NCI-H2107 (cell line): Measurements from ENCODE around the gene HABP2.

Experiments used
- DNase-seq: peaks from one replicate; lab custom pipeline; 2025; lab: John Stamatoyannopoulos, UW

HABP2 gene

DNA sequence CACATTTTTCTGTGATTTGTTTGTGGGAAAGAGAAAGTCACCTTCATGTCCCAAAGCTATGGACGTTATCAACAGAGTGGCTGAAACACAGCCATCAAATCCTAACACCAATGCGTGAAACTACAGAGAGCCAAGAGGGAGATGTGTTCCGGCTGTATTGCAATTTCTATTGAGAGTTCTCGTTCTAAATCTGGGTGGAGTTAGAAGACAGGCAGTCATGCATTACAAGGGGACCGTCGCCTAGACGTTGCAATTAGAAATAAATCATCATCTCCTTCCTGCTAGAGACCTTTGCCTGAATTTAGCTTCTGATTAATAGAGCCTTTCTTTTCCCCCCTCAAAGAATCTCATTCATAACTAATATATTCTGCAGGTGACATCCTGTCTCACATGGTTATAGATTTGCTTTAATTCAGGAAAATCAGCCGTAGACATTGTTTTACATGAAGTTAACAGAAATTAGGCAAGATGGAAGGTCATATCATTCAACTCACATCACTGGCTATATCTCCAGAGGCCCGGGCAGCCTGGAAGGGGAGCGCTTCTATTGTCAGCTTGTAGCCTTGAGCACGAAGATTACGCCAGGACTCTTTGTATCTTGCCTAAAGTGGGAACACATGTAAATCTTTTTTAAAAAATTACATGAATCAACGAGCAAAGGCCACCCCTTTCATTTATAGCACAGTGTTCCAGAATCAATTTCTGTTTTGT is 52.6 kb downstream of the HABP2 start:
- no peak for DNase-seq

DNA sequence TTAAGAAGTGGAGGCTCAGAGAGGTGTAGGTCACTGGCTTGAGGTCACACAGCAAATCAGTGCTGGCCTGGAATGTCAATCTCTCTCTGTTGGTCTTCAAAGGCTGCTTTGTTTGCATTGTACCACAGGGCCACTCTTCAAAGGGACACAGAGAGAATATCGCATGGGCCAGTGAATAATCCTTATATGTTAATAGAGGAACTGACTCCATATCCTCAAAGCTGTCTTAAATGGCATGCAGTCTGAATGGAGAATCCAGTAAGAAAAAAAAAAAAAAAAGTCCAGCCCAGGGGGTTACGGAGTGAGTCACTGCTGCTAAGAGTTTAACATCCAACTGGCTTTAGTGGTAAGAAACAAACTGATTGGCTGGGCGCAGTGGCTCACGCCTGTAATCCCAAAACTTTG is 56.9 kb downstream of the HABP2 start:
- no peak for DNase-seq

DNA sequence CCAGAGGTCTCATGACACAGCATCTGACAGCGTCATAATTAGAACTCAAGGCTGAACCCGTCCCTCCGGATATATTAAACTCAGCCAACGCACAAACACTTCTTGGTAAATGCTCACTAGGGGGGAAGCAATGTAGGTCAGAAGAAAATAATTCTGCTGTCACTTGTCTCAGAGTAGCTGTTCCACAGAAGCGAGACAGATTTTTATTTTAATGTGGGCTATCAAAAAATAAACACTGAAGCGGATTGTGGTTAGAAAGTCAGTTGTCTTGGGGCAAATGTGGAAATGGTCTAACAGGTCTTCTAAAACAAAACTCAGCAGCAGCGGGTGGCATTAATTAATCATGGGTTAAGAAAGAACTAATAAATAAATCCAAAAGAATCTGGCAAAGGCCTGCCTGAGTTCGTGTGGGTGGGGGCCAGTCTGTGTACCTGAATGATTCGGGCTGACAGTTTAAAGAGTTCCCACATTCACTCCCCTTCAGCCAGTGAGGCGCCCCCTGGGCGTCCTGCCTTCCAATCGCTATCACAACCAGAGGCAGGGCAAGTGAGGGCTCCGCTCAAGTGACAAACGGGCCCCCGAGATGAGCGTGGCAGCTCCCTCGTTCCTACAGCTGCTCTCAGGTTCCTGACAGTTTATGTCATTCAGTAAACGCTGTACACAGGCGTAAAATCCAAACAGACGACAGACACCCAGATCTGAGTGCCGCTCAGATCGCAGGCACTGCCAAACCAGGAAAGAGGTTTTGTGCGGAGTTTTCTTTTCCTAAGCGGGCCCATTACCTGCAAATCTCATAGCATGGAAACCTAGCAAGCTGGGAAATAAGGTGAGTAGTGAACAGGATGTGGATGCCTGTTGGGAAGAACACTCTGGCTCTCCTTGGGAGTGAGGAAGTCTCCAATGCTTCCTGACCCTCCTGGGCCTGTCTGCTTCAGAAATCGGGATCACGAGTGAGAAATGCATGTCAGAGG is 58.1 kb downstream of the HABP2 start:
- DNase-seq: no peak

DNA sequence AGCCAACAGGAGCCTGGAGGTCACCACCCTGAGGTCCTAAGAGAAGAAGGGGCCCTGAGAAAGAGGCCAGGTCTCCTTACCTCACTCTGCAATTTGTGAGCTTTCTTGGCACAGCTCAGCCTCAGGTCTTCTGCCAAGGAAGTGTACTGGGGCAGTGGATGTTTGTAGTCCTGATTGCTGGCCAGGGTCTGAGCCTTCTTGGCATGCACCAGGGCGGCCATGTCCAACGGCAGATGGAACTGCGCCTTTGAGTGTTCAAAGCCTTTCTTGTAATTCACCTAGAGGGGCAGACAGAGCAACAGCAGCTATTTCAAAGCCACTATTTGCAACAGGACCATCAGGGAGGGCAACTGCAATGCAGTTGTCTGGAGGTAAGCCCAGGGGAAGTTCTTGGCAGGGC is 59.3 kb downstream of the HABP2 start:
- no peak for DNase-seq

DNA sequence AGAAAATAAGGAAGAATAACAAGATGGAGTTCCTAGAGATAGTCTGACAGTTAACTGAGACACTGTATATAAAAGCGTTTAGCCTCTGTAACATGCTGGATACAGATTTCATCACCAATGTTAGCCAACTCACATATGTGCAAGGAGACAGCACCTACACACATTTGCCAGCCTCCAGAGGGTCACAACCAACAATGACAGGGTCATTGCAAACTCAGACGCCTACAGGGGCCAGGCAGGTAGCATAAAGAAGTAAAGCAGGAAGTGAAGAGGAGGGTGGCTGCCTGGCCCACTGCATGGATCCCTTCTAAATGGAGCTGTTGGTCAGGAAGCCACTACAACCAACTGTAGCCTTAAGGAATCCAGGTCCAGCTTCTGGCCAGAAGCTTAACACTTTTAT is 60.6 kb downstream of the HABP2 start:
- no peak for DNase-seq

DNA sequence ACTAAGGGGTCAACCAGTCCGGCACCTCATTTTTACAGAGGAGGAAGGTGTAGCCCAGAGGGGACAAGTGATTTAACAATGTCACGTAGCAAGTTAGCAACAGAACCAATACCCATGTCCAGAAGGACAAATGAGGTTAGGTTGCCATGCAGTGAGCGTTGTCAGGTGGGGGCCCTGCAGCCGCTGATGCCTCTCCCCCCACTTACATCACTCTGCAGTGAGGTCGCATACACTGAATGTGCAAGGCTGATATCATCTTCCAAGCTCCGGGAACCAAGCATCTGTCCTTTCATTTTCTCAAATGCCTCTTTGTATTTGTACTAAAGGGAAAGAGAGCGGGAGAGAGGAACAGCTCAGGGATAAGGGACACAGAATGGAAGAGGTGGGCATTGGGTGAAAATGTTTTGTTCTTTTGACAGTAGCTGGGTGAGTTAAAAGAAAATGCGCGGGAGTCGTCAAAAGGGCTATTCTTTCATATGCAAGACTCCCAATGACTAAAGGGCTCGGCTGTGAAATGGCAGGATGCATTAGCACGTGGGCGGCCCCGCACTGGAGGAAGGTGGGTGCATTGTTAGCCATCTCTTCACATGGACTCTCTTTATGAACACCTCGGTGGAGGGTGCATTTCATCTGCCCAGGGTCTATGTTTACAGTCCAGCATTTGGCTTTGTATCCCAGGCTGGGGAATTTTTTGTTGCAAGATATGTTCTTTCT is 61.3 kb downstream of the HABP2 start:
- DNase-seq: no peak

DNA sequence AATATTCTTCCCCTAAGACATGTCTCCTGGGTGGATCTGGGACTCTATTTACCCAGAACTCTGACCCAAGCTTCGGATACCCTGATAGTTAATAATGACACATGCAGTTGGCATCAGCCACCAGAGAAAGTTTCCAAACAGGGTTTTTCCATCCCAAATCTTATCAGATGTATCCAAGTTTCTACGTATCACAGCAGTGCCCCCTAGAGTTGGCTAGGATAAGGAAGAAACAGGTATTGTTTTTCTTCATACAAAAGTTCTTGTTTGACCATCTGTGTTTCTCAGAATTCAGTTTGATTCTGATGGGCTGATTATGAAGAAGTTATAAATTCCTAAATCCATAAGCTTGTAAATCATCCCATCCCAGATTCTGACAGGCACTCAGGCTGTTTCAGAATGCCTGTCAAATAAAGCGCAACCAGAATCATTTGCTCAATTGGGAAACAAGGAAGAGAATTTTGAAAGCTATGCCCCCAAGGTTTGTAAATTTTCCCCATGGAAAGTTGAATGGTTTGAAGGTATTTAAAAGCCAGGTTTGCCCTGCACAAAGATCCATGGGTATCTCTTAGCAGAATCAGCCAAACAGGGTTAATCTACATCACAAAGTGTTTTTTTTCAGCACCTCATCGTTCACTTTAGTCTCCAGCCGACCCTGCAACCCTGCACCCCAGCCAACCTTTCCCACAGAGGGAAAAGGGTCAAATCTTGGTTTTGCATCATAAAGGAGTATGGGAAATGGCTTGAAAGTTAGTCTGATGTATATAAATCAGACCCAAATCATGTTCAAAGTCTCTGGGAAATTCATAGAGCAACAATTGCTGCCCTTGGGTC is 63.6 kb downstream of the HABP2 start:
- DNase-seq: no peak

DNA sequence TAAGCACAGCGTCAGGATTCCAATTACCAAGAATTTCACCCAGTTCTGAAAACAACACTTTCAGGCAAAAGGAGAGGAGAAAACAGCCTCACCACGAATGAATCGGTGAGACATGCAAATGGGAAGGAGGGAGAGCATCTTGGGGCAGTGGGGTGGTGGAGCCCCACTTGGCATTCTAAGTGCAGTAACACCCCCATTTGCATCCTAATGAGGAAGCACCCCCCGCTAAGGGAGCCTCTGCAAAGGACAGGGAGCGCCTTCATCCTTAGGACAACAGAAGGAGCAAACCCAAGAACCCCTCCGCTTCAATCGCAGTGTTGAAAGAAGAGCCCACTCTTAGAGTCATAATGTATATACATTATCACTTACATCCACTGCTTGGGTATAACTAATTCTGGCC is 64.2 kb downstream of the HABP2 start:
- no peak for DNase-seq

DNA sequence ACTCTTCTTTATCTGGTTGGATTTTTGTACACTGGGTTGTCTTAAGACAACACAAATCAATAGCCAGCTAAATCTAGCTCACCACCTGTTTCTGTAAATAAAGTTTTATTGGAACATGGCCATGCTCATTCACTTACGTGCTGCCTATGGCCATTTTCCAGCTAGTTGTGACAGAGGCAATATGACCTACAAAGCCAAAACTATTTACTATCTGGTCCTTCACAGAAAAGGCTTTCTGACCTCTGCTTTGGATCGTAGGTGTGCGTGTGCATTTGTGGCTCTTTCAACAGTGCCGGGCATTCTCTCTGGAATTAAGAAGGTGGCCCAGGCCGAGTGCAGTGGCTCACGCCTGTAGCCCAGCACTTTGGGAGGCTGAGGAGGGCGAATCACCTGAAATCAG is 65.5 kb downstream of the HABP2 start:
- no peak for DNase-seq

DNA sequence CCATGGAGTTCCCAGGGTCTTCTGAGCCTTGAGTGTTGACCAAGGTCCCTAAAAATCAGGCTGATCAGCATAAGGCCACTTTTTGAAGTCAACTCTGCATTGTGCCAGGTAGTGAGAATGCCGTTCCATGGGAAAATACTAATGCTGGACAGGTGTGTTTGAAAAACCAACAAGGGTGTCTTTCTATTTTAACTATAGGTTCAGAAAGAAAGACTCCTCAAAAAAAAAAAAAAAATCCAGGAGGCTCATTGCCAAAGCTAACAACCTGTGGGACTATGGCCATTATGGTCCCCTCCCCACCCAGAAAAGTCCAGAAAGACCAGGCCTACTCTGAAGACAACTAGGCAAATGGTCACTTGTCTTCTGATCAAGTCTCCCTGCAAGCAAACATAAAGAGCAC is 66.5 kb downstream of the HABP2 start:
- DNase-seq: no peak

DNA sequence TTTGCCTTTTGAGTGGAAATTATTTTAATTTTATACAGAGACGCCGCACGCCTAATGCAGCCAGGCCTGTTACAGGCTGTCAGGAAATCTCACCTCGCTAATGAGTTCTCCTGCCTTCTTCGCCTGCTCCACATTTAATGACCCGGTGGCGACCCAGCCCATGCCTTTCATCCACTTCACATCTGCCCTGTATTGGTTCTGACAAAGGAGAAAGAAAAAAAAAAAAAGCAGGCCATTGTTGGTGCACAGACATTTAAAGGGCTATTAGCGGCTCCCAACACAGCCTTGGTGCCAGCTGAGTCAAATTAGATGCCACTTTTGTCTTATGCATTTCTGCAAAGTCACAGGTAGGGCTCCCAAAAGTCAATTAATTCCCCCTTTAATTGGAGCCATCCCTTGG is 67.7 kb downstream of the HABP2 start:
- DNase-seq: peak; percentile 4

DNA sequence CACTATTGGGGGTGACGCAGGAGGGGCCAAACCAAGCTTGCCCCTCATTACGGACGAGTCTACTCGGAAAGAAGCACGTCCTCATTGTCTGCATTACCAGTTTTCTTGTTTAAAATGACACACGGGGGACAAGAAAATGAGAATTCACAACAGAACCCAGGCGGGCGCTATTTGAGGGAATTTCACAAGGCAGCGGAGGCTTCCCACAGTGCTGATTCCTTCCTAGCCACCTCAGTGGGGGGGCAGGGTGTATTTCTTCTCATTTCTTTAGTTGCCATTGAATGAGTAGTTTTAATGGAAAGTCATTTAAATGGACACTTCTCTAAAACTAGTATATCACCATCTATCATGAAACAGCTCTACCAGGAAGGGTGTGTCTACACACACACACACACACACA is 68.1 kb downstream of the HABP2 start:
- DNase-seq: no peak

DNA sequence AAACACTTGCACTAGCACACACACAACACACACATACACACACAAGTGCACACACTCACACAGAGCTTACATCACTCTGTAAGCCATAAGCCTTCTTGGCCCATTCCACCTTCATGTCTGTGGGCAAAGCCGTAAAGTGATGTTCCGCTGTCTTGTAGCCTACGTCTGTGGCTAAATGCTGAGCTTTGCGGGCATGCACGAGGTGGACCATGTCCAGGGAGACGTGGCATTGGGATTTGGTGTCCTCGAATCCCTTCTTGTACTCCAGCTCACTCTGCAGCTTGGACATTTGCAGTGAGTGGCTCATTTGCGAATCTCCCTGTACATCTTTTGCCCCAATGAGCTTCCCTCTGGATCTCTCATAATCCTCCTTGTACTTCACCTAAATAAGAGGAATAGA is 68.9 kb downstream of the HABP2 start:
- no peak for DNase-seq

DNA sequence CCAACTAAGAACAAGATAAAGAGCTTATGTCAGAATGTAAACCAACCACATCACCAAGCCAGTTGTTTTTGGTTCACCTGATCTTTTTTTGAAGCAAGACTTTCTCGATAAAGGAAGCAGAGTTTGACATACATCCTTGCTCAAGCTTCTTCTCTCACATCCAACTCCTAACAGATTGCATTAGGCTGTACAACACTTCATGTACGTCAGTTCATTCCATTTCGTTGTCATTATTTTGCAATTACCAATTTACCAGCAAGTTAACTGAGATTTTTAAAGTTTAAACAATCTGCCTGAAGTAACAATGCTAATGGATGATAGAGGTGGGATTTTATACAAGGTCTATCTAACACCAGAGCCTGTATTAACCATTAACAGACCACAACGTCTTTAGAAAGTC is 70.0 kb downstream of the HABP2 start:
- no peak for DNase-seq

DNA sequence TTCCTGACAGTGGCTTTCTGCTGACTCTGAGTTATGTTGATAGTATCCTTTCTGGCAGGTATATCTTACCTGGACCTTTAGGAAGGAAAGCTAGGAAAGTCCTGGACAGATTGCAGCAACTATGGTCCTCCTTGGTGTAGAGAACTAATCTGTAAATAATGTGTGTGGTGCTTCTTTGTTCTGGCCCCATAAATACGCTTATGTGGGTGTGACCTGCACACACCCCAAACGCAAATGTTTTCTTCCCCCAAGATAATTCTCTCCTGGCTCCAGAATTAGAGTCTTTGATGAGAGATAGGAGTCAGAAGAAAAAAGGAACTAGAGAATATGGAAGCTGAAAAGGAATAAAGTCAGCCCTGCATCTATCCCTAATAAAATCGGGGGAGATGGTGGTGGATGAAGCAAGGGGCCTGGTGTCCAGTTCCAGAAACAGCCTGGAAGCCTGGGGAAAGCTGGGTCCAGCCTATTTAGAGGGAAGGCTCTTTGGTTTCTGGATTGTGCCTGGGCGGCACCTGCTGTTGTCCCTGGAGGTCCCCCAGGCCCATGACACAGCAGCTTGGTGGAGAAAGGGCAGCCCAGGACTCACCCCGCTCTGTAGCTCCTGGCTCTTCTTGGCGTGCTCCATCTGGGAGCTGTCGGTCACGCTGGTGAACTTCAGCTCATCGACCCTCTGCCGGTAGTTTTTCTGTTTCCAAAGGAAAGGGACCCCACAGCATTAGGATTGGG is 72.8 kb downstream of the HABP2 start:
- DNase-seq: no peak

DNA sequence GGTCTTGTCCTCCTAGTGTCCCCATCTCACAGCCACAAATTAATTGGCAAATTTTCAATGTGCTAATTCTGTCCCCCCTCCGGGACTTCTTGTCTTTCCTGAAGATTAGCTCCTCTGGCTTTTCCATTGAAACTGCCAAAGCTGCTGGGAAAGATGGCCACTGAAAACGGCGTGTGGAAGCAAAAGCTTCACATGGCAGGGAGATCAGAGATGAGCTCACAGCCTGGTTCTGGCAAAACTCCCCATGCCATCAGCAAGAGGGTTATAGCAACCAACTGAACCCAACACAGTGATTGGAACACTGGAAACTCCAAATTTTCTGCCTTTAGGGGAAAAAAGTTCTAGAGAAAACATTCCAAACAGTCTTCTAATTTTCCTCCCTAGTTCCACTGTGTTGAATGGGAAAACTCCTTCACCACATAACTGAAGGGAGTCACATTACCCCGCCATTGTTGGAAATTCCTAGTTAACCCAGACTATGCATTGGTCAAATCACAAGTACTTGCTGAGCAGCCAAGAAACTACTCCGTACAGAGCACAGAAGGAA is 74.0 kb downstream of the HABP2 start:
- no peak for DNase-seq

DNA sequence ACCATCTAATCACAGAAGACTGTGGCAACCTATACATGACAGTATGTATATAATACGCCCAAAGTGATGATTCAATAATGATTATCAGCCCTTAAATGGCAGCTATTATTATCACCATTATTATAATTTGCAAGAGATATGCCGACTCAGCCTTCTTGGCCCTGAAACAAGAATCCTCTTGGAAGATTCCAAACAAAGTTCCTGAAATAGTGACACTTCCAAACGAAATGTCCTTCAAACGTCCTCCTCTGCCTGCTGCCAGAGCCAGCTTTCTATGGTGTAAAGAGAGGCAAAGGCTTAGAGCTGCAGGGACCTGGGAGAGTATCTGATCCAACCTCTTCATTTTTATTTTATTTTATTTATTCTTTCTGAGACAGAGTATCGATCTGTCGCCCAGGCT is 75.0 kb downstream of the HABP2 start:
- DNase-seq: no peak

DNA sequence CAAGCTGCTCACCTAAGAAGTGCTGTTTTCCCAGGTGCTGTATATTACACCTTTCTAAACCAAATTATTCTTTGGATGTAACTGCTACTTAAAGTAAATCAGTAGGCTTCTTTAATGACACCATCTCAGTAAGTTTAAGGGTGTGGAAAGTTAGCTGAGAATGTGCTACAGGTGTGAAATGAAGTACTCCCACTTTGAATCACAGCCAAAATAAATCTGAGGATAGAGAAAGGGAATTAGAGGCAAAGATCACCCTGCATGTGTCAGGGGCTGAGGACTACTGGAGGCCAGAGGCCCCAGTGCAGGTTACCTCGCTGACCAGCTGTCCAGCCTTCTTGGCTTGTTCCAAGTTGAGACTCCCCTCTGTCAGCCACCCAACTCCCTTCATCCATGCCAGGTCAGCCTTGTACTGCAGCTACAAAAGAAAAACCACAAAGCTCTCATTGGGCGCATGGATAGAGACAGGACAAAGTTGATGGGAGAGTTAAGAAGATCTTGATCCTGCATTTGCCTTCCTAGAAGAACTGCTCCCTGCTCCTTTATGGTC is 75.8 kb downstream of the HABP2 start:
- DNase-seq: no peak

DNA sequence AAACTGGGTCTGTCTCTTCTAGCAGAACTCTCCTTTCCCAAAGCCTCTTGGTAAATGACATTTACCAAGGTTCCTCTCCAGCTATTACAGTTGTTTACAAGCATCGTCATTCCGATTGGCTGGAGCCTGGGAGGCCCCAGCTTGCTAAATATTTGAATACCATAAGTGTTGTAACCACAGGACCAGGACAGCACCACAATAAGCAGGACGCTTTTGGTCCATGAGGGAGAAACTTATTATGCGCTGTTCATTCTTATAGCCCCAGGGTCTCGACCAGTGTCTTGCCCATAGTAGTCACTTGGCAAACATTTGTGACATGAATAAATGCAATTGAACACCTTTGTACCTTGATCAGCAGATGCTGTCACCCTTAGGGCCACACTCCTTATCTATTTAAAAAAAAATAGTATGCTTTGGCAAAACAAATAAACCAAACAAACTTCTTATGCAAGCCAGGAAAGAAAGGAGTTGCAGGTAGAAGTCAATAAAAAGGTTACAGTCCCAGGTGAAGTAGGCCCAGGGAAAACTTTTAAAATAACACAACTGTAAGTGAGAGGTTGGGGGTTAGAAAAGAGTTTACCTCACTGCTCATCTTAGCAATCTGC is 78.2 kb downstream of the HABP2 start:
- no peak for DNase-seq

DNA sequence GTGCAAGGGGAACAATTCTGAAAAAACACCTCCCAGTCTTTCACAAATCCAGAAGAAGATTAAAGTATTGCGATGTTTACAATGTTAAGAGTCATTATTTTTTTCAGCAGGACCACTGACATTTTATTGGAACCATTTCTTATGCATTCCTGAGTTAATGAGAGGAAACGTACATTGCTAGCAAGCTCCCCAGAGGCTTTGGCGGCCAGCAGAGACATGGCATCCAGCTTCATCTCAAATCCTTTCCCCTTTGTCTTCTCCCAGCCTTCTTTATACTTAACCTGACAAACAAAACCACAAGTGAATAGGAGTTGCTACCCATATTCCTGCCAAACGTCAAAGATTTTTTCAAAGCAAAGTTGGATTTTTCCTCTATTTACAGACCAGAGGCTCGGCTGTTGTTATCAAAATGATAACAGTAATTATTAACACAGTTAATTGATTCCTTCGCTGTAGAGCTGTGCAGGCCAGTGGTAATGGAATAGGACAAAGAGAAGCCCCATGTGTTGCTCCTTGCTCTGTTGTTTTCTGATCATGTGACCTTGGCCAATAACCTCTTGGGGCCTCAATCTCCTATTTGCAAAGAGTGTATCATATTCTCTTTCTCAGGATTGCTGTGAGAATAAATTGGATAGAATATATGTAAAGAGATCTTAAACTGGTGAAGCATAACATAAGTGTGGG is 79.0 kb downstream of the HABP2 start:
- DNase-seq: no peak
